Measurements from ENCODE around the gene GLIS1.

- TF ChIP-seq, protein P1, sequence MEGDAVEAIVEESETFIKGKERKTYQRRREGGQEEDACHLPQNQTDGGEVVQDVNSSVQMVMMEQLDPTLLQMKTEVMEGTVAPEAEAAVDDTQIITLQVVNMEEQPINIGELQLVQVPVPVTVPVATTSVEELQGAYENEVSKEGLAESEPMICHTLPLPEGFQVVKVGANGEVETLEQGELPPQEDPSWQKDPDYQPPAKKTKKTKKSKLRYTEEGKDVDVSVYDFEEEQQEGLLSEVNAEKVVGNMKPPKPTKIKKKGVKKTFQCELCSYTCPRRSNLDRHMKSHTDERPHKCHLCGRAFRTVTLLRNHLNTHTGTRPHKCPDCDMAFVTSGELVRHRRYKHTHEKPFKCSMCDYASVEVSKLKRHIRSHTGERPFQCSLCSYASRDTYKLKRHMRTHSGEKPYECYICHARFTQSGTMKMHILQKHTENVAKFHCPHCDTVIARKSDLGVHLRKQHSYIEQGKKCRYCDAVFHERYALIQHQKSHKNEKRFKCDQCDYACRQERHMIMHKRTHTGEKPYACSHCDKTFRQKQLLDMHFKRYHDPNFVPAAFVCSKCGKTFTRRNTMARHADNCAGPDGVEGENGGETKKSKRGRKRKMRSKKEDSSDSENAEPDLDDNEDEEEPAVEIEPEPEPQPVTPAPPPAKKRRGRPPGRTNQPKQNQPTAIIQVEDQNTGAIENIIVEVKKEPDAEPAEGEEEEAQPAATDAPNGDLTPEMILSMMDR (IDR thresholded peaks at IDR 0.05) = no peak
- TF ChIP-seq POLR2A (IDR thresholded peaks at IDR 0.05) (no peak), POLR2AphosphoS5 (IDR thresholded peaks at IDR 0.05) (no peak), EP300 (IDR thresholded peaks at IDR 0.05) (no peak)
Measured at GRCh38 chr1:53681351-53681976, 57.5 kb downstream of the GLIS1 start.
